Measurements from ENCODE around the gene MCHR2.

Gene MCHR2

DNA sequence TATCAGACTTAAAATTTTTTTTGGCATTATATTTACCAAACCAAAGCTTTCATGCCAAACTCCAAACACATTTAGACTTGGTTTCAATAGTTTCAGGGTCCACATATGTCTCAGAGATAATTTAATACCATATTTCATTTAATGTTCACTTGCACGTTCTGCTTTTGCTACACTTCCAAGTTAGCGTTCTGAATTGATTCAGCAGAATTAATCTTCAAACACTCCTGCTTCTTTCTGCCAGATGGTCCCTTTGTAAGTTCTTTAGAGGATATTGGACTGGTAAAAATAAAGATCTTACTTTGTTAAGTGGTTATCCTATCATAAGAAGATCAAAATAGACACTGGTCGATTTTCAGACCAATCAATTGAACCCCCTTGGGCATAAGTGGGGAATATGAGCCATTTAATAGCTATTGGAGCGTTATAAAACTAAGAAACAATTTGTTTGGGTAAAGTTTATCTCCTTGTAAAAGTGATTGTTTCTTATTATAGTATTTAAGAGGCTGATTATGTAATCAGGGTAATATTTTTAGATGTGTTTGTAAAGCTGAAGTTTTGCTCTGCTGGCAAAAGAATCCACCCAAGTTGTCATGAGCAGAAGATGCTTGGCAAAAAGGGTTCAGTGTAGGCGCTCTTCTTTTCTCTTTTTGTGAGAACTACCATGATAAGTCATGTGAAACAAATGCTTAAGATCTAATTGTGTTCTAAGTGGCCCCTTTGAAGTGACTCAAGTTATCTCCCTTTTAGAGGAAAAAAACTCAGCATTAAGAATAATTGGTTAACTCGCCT lies 92.2 kb downstream of the MCHR2 start:
- no peak for DNase-seq

- DNase-seq: no peak
Observed at GRCh38 chr6:99894815-99895214, 99.2 kb downstream of the MCHR2 start.

- DNase-seq: no peak
Observed at GRCh38 chr6:99887066-99887465, 107.0 kb downstream of the MCHR2 start.

GRCh38 chr6:99885051-99885450 lies 109.0 kb downstream of the MCHR2 start:
- DNase-seq: no peak

- DNase-seq: no peak
Observed at GRCh38 chr6:99882128-99882702, 111.8 kb downstream of the MCHR2 start.

DNA sequence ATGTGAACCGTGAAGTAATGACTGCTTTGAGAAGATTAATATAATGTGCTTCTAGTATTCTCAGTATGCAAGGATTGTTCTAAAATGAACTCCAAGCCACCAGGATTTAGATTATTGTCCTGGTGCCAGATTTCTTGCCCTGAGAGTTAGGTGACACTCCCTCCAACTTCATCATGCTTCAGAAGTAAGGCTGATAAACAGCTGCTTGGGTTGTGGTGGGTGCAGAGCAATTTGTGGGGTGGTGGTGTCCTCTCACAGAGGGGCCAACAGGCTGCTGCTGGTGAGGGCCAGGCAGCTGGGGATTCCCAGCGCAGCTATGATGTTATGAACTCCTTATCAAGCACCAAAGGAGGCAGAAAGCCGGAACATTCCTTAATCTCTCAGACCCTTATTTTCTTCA lies 114.6 kb downstream of the MCHR2 start:
- no peak for DNase-seq

GRCh38 chr6:99875068-99875467 lies 119.0 kb downstream of the MCHR2 start:
- no peak for DNase-seq

- no peak for DNase-seq
Observed at GRCh38 chr6:99873084-99873483, 120.9 kb downstream of the MCHR2 start.

GRCh38 chr6:99871641-99872040 lies 122.4 kb downstream of the MCHR2 start:
- DNase-seq: peak; percentile 56
